Mesendoderm (in vitro differentiated cells): ENCODE data around the gene STKLD1.

Experiments
- DNase-seq: peaks from one replicate; pipeline ENCODE4 v3.0.0; 2013
- H2AK5ac ChIP-seq: 2 replicates; pipeline ENCODE4 v1.6.1; 2013; ENCODE audit warnings: low read length, inconsistent platforms
- H2BK120ac ChIP-seq: 2 replicates; pipeline ENCODE4 v1.6.1; 2013; ENCODE audit warnings: low read depth, mild to moderate bottlenecking, low read length, moderate library complexity, mixed read lengths
- H2BK15ac ChIP-seq: replicated peaks from 2 replicates; pipeline ENCODE4 v1.6.1; 2013; ENCODE audit warnings: low read depth, mild to moderate bottlenecking, moderate library complexity
- H2BK5ac ChIP-seq: 2 replicates; pipeline ENCODE4 v1.6.1; 2013; ENCODE audit warnings: low read length, inconsistent platforms
- H3K18ac ChIP-seq: 2 replicates; pipeline ENCODE4 v1.6.1; 2013; ENCODE audit warnings: mild to moderate bottlenecking, low read length, mixed read lengths
- H3K23ac ChIP-seq: one replicate; pipeline ENCODE4 v1.6.1; 2013; ENCODE audit warnings: low read length
- H3K27ac ChIP-seq: 2 replicates; pipeline ENCODE4 v1.5.1; 2013; ENCODE audit warnings: low read depth, mild to moderate bottlenecking, inconsistent platforms, low read length, moderate library complexity
- H3K27me3 ChIP-seq: 2 replicates; pipeline ENCODE4 v1.6.1; 2013; ENCODE audit warnings: low read length, control low read depth, mild to moderate bottlenecking, inconsistent platforms; ENCODE audit not compliant: insufficient read depth, poor library complexity
- H3K36me3 ChIP-seq: 2 replicates; pipeline ENCODE4 v1.6.1; 2013; ENCODE audit warnings: low read length, inconsistent platforms; ENCODE audit not compliant: control insufficient read depth, insufficient read depth
- H3K4ac ChIP-seq: one replicate; pipeline ENCODE4 v1.6.1; 2013; ENCODE audit warnings: low read depth, mild to moderate bottlenecking, low read length, moderate library complexity
- H3K4me1 ChIP-seq: 2 replicates; pipeline ENCODE4 v1.6.1; 2013; ENCODE audit warnings: low read depth, low read length, inconsistent platforms; ENCODE audit not compliant: control insufficient read depth
- H3K4me2 ChIP-seq: 2 replicates; pipeline ENCODE4 v1.6.1; 2013; ENCODE audit warnings: low read length
- H3K4me3 ChIP-seq: 2 replicates; pipeline ENCODE4 v1.5.1; 2013; ENCODE audit warnings: mild to moderate bottlenecking, low read length
- H3K56ac ChIP-seq: one replicate; pipeline ENCODE4 v1.6.1; 2013; ENCODE audit warnings: low read length
- H3K79me1 ChIP-seq: 2 replicates; pipeline ENCODE4 v1.6.1; 2013; ENCODE audit warnings: low read length, inconsistent platforms
- H3K79me2 ChIP-seq: 2 replicates; pipeline ENCODE4 v1.6.1; 2013; ENCODE audit warnings: mild to moderate bottlenecking, low read length; ENCODE audit not compliant: control insufficient read depth, insufficient read depth
- H3K9ac ChIP-seq: 2 replicates; pipeline ENCODE4 v1.6.1; 2013; ENCODE audit warnings: low read length, inconsistent platforms
- H4K5ac ChIP-seq: one replicate; pipeline ENCODE4 v1.6.1; 2013; ENCODE audit warnings: low read length
- H4K8ac ChIP-seq: one replicate; pipeline ENCODE4 v1.6.1; 2013; ENCODE audit warnings: low read depth, mild to moderate bottlenecking, control low read depth, low read length, moderate library complexity
- WGBS: extraction: QIAGEN DNeasy Blood & Tissue Kit; methylation state at CpG from one replicate; pipeline ENCODE4 v1.1.7; 2013; ENCODE audit warnings: low lambda C conversion rate, missing lambda C conversion rate; ENCODE audit not compliant: insufficient coverage; ENCODE audit errors: extremely low coverage; 5-methylcytosine and 5-hydroxymethylcytosine counted together

Gene STKLD1

DNA sequence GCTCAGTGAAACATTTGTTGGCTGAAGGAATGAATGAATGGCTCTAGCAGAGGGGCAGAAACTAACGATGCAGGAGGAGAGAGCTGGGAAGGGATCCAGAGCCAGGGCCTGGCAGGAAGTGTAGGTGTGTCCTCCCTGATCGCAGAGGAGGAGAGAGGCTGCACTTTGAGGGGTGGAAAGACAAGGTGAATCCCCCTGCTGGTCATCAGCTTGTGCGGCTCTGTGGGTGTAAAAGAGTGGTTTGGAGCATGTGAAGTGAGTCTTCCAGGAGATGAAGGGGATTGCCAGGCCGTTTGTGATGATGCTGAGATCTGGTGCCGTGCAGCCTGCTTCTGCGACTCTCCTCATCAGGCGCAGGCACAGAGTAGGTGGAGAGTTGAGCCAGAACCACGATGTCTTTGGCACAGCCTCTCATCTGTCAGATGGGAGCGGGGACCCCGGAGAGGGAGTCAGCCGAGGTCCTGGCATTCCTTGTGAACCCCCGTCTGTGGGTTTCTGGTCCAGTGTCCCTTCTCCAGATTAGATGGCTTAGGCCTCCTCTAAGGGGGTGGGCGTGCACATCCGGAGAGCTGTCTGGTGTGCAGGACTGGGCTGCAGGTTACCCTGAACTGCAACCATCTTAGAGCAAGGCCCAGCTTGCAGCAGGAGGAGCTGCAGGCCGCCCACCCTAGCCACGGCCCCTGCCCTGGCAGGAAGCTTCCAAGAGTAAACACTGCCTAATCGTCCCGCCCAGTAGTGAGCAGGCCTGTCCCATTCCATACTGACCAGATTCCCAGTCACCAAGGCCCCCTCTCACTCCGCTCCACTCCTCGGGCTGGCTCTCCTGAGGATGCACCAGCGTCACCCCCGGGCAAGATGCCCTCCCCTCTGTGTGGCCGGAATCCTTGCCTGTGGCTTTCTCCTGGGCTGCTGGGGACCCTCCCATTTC lies 45.7 kb downstream of the STKLD1 start, which contains the start of gene ADAMTS13:
ADAMTS13 (plus strand) TSS at position 753 of the 928 bp plus-strand sequence; CDS start at position 830, 77 bp downstream.
- DNase-seq: peak; percentile 81
- no CpG with 5 or more reads among the region's 23 CpGs for WGBS
- H3K79me2 ChIP-seq: peaks cover 6% of the 10 kb centered on the region

DNA sequence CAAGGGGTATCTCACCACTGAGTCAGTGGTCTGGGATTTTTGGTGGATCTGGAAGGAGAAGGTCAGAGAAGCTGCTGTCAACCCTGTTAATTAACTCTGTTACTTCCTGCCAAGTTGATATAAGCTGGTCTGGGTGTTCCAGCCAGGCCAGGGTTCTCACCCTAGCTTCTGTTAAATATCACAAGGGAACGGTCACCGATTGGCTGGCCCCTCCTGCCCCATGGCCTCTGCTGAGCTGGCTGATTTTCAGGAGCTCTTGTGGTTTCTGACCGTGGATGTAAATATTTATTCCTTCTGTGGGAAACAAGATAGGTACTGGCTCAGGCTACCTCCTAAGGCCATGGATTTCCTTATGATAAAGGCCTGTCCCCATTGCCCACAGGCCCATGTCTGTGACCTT lies 47.0 kb downstream of the STKLD1 start:
- no peak overlapping the region for H3K4ac ChIP-seq
- no peak overlapping the region for H3K9ac ChIP-seq
- no peak overlapping the region for H3K18ac ChIP-seq
- H3K36me3 ChIP-seq: no peaks in the 10 kb centered on the region
- H3K79me1 ChIP-seq: no peaks in the 10 kb centered on the region
- peaks cover 2% of the 10 kb centered on the region for H3K4me1 ChIP-seq
- H2BK5ac ChIP-seq: no peak overlapping the region
- no peaks in the 10 kb centered on the region for H3K27me3 ChIP-seq
- no peak overlapping the region for H3K27ac ChIP-seq
- H2BK15ac ChIP-seq: no peak overlapping the region
- no peak overlapping the region for H3K56ac ChIP-seq
- H2BK120ac ChIP-seq: no peak overlapping the region
- no peaks in the 10 kb centered on the region for H3K79me2 ChIP-seq
- no peak overlapping the region for H3K4me2 ChIP-seq
- no peak overlapping the region for H3K23ac ChIP-seq
- no peak overlapping the region for H3K4me3 ChIP-seq
- H4K8ac ChIP-seq: no peak overlapping the region
- no peak for DNase-seq
- no peak overlapping the region for H2AK5ac ChIP-seq
- WGBS: no CpG with 5 or more reads among the region's 3 CpGs
- H4K5ac ChIP-seq: no peak overlapping the region

More for the DNA sequence above, 45.7 kb downstream of the STKLD1 start, which contains the start of gene ADAMTS13:
- no peak within 1 kb of the TSS for H2BK120ac ChIP-seq
- H3K4me3 ChIP-seq: no peak within 1 kb of the TSS
- no peak within 1 kb of the TSS for H4K8ac ChIP-seq
- H3K27me3 ChIP-seq: no peaks in the 10 kb centered on the region
- no peak within 1 kb of the TSS for H2BK5ac ChIP-seq
- H3K36me3 ChIP-seq: no peaks in the 10 kb centered on the region
- H3K79me1 ChIP-seq: no peaks in the 10 kb centered on the region
- no peak within 1 kb of the TSS for H3K23ac ChIP-seq
- H3K18ac ChIP-seq: no peak within 1 kb of the TSS
- H3K4me1 ChIP-seq: no peaks in the 10 kb centered on the region
- H2AK5ac ChIP-seq: no peak within 1 kb of the TSS
- H3K56ac ChIP-seq: peak within 1 kb of the TSS; percentile 56
- H3K4me2 ChIP-seq: no peak within 1 kb of the TSS
- H3K9ac ChIP-seq: peak within 1 kb of the TSS; percentile 34
- H3K4ac ChIP-seq: no peak within 1 kb of the TSS
- H4K5ac ChIP-seq: no peak within 1 kb of the TSS
- no peak within 1 kb of the TSS for H3K27ac ChIP-seq
- H2BK15ac ChIP-seq: no peak within 1 kb of the TSS

DNA sequence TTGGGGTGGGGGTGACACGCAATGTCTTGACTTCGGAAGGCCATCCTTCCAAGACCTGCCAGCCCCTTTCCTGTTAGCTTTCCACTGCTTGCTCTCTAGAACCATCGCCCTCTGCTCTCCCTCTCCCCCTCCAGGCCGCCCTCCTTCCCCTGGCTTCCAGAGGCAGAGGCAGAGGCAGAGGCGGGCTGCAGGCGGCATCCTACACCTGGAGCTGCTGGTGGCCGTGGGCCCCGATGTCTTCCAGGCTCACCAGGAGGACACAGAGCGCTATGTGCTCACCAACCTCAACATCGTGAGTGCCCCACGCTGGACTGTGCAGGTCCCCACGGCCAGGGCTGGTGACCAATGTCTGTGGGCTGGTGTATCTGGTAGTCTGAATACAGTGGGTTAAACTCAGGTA lies 48.0 kb downstream of the STKLD1 start:
- no peak overlapping the region for H3K4me3 ChIP-seq
- peaks cover 2% of the 10 kb centered on the region for H3K4me1 ChIP-seq
- no peaks in the 10 kb centered on the region for H3K36me3 ChIP-seq
- no peaks in the 10 kb centered on the region for H3K79me1 ChIP-seq
- no peak overlapping the region for H2BK5ac ChIP-seq
- H4K8ac ChIP-seq: no peak overlapping the region
- H2AK5ac ChIP-seq: no peak overlapping the region
- no peak overlapping the region for H3K9ac ChIP-seq
- no peaks in the 10 kb centered on the region for H3K27me3 ChIP-seq
- H3K23ac ChIP-seq: no peak overlapping the region
- WGBS: no CpG with 5 or more reads among the region's 12 CpGs
- H3K27ac ChIP-seq: no peak overlapping the region
- no peak overlapping the region for H3K18ac ChIP-seq
- H2BK15ac ChIP-seq: no peak overlapping the region
- no peak overlapping the region for H3K56ac ChIP-seq
- no peak overlapping the region for H4K5ac ChIP-seq
- no peak overlapping the region for H2BK120ac ChIP-seq
- no peak for DNase-seq
- no peaks in the 10 kb centered on the region for H3K79me2 ChIP-seq
- H3K4me2 ChIP-seq: no peak overlapping the region
- H3K4ac ChIP-seq: no peak overlapping the region

DNA sequence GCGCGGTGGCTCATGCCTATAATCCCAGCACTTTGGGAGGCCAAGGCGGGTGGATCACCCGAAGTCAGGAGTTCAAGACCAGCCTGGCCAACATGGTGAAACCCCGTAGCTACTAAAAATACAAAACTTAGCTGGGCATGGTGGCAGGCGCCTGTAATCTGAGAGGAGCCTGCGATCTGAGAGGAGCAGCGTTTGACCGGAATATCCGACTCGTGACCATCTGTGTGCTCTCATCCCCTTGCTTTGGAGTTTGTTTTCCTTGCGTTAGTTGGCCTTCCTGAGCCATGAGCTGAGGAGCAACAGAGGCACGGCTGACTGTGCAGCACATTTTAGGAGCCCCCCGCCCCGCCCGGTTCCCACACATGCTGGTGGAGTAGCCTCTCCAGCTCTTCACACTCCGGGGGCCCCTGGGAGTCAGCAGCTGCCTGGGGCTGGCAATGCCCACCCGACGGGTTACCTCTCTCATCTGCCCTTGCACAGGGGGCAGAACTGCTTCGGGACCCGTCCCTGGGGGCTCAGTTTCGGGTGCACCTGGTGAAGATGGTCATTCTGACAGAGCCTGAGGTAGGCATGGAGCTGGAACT lies 49.0 kb downstream of the STKLD1 start:
- Histone ChIP-seq H3K56ac (no peak overlapping the region), H2BK15ac (no peak overlapping the region), H2BK120ac (no peak overlapping the region), H3K4me3 (no peak overlapping the region), H2AK5ac (no peak overlapping the region), H3K18ac (no peak overlapping the region), H2BK5ac (no peak overlapping the region), H3K27ac (no peak overlapping the region), H3K27me3 (no peaks in the 10 kb centered on the region), H3K4me1 (peaks cover 2% of the 10 kb centered on the region), H3K4me2 (no peak overlapping the region), H4K8ac (no peak overlapping the region), H4K5ac (no peak overlapping the region), H3K23ac (no peak overlapping the region), H3K79me2 (no peaks in the 10 kb centered on the region), H3K9ac (no peak overlapping the region), H3K79me1 (no peaks in the 10 kb centered on the region), H3K4ac (no peak overlapping the region), H3K36me3 (no peaks in the 10 kb centered on the region)
- no peak for DNase-seq
- WGBS: no CpG with 5 or more reads among the region's 22 CpGs

DNA sequence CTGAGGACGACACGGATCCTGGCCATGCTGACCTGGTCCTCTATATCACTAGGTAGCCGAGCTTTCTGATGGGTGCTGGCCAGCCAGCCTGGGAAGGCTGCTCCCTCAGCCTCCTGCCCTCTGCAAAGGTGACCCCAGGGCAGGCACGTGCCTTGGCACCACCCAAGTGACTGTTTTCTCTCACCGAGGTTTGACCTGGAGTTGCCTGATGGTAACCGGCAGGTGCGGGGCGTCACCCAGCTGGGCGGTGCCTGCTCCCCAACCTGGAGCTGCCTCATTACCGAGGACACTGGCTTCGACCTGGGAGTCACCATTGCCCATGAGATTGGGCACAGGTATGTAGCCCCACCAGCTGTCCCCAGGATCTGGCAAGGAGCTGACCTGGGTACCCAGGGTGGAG lies 49.8 kb downstream of the STKLD1 start:
- Histone ChIP-seq H4K8ac (no peak overlapping the region), H3K4me2 (no peak overlapping the region), H2BK120ac (no peak overlapping the region), H3K79me1 (no peaks in the 10 kb centered on the region), H3K23ac (no peak overlapping the region), H3K27ac (no peak overlapping the region), H3K79me2 (no peaks in the 10 kb centered on the region), H2BK5ac (no peak overlapping the region), H2AK5ac (no peak overlapping the region), H3K4me1 (peaks cover 2% of the 10 kb centered on the region), H3K4me3 (no peak overlapping the region), H2BK15ac (no peak overlapping the region), H3K56ac (no peak overlapping the region), H4K5ac (no peak overlapping the region), H3K18ac (no peak overlapping the region), H3K36me3 (no peaks in the 10 kb centered on the region), H3K27me3 (no peaks in the 10 kb centered on the region), H3K4ac (no peak overlapping the region), H3K9ac (no peak overlapping the region)
- no CpG with 5 or more reads among the region's 11 CpGs for WGBS
- DNase-seq: no peak
